ENCODE results near the gene GLCE.

GRCh38 chr15:69170597-69170996 is 10.2 kb downstream of the GLCE start:
- TF ChIP-seq, protein P1, sequence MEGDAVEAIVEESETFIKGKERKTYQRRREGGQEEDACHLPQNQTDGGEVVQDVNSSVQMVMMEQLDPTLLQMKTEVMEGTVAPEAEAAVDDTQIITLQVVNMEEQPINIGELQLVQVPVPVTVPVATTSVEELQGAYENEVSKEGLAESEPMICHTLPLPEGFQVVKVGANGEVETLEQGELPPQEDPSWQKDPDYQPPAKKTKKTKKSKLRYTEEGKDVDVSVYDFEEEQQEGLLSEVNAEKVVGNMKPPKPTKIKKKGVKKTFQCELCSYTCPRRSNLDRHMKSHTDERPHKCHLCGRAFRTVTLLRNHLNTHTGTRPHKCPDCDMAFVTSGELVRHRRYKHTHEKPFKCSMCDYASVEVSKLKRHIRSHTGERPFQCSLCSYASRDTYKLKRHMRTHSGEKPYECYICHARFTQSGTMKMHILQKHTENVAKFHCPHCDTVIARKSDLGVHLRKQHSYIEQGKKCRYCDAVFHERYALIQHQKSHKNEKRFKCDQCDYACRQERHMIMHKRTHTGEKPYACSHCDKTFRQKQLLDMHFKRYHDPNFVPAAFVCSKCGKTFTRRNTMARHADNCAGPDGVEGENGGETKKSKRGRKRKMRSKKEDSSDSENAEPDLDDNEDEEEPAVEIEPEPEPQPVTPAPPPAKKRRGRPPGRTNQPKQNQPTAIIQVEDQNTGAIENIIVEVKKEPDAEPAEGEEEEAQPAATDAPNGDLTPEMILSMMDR (IDR thresholded peaks at IDR 0.05) = no peak
- TF ChIP-seq EP300 (IDR thresholded peaks at IDR 0.05) (no peak), POLR2A (IDR thresholded peaks at IDR 0.05) (no peak)
